ENCODE data around the gene QSOX2.

Gene QSOX2

GRCh38 chr9:136245219-136246150 is at the start of gene QSOX2:
Gene QSOX2, minus strand, starts transcription at chr9:136245812. Its CDS starts 9 bp downstream, at chr9:136245803.
- peak; percentile 60 to 64 for ATAC-seq

- ATAC-seq, result no peak
Measured at GRCh38 chr9:136295055-136295454, 49.4 kb upstream of the QSOX2 start.

- ATAC-seq, result no peak
Measured at GRCh38 chr9:136294437-136294836, 48.8 kb upstream of the QSOX2 start.

- no peak for ATAC-seq
Measured at GRCh38 chr9:136293476-136294077, 48.0 kb upstream of the QSOX2 start.

- ATAC-seq, result no peak
Measured at GRCh38 chr9:136292591-136293448, 47.2 kb upstream of the QSOX2 start.

- ATAC-seq, result no peak
Measured at GRCh38 chr9:136292026-136292538, 46.5 kb upstream of the QSOX2 start.

GRCh38 chr9:136291306-136292025 is 45.9 kb upstream of the QSOX2 start:
- no peak for ATAC-seq

GRCh38 chr9:136290508-136291000 is 44.9 kb upstream of the QSOX2 start:
- ATAC-seq, result no peak

- ATAC-seq, result no peak
Measured at GRCh38 chr9:136289651-136290507, 44.3 kb upstream of the QSOX2 start.

- ATAC-seq, result no peak
Measured at GRCh38 chr9:136287960-136288753, 42.5 kb upstream of the QSOX2 start.

GRCh38 chr9:136286987-136287379 is 41.4 kb upstream of the QSOX2 start:
- no peak for ATAC-seq

GRCh38 chr9:136286359-136286986 is 40.9 kb upstream of the QSOX2 start:
- ATAC-seq, result no peak

- no peak for ATAC-seq
Measured at GRCh38 chr9:136285501-136286358, 40.1 kb upstream of the QSOX2 start.

- no peak for ATAC-seq
Measured at GRCh38 chr9:136284951-136285350, 39.3 kb upstream of the QSOX2 start.

GRCh38 chr9:136284311-136284710 is 38.7 kb upstream of the QSOX2 start:
- ATAC-seq, result no peak

- ATAC-seq, result peak; percentile 86 to 91
Measured at GRCh38 chr9:136283291-136284235, 38.0 kb upstream of the QSOX2 start.

GRCh38 chr9:136282272-136282861 is 36.8 kb upstream of the QSOX2 start:
- no peak for ATAC-seq
